ENCODE data around the gene RAB3B.

GRCh38 chr1:51945591-51945990, 44.9 kb downstream of the RAB3B start:
- TF ChIP-seq, protein P1, sequence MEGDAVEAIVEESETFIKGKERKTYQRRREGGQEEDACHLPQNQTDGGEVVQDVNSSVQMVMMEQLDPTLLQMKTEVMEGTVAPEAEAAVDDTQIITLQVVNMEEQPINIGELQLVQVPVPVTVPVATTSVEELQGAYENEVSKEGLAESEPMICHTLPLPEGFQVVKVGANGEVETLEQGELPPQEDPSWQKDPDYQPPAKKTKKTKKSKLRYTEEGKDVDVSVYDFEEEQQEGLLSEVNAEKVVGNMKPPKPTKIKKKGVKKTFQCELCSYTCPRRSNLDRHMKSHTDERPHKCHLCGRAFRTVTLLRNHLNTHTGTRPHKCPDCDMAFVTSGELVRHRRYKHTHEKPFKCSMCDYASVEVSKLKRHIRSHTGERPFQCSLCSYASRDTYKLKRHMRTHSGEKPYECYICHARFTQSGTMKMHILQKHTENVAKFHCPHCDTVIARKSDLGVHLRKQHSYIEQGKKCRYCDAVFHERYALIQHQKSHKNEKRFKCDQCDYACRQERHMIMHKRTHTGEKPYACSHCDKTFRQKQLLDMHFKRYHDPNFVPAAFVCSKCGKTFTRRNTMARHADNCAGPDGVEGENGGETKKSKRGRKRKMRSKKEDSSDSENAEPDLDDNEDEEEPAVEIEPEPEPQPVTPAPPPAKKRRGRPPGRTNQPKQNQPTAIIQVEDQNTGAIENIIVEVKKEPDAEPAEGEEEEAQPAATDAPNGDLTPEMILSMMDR (IDR thresholded peaks at IDR 0.05), result no peak
- TF ChIP-seq POLR2A (IDR thresholded peaks at IDR 0.05), result no peak
